Pancreas (tissue), 10 donors: Measurements from ENCODE around the gene ITPR1. TPM values are rescaled to one million over a fixed set of nuclear protein-coding genes. Genes with fewer than 3 reads are reported as not detected.

Experiments
- ATAC-seq, 4 donors: fragments of 200-7000 bp; cut with Tn5 transposase; one replicate each; pipeline versions ENCODE4 v1.8.0 to v1.9.1; 2020; ENCODE audit warnings: mild to moderate bottlenecking in 4 of 4, moderate library complexity in 4 of 4
- DNase-seq, 6 donors: peaks; one replicate each; pipeline ENCODE4 v3.0.0-alpha.2; 2020
- FAIRE-seq: peaks from 2 replicates; lab custom pipeline; 2012; peaks lifted over from hg19 to GRCh38; lab: Jason Lieb, UNC
- H3K27ac ChIP-seq, 4 donors: fragments of 200-600 bp; sonication (generic); 1 replicate in 3 of 4; 2 replicates in 1 of 4; pipeline versions ENCODE4 v1.5.0 to v1.8.0; 2020
- H3K27me3 ChIP-seq, 4 donors: fragments of 200-600 bp; one replicate each; pipeline ENCODE4 v1.8.0; 2021
- H3K36me3 ChIP-seq, 3 donors: fragments of 200-600 bp; sonication (generic) in 1 of 3; one replicate each; pipeline versions ENCODE4 v1.5.0 to v1.8.0; 2020 to 2021
- H3K4me1 ChIP-seq, 3 donors: fragments of 200-600 bp; one replicate each; pipeline ENCODE4 v1.8.0; 2021
- H3K4me3 ChIP-seq, 4 donors: fragments of 200-600 bp; sonication (generic) in 2 of 4; one replicate each; pipeline versions ENCODE4 v1.5.0 to v1.8.0; 2020 to 2021
- H3K9me3 ChIP-seq, 4 donors: fragments of 200-600 bp; one replicate each; pipeline ENCODE4 v1.8.0; 2021
- CTCF ChIP-seq, 4 donors: fragments of 200-600 bp; sonication (generic) in 3 of 4; IDR thresholded peaks; one replicate each; pipeline versions ENCODE4 v1.5.0 to v1.8.0; 2021; ENCODE audit warnings: antibody characterized with exemption in 4 of 4
- WGBS, 2 donors: extraction: QIAGEN DNeasy Blood & Tissue Kit; methylation state at CpG; one replicate each; pipeline ENCODE4 v1.1.7; 2013; 5-methylcytosine and 5-hydroxymethylcytosine counted together
- intact Hi-C, 3 donors: fragments of 100-400 bp; cut with DNase I; formaldehyde crosslinking; loops; one replicate each; pipeline versions ENCODE4 v1.11.1 to v1.14.2; 2022
- polyA plus RNA-seq, 2 donors: library from polyadenylated mRNA; stranded (reverse); fragments of 200-250 nt; gene quantifications; one replicate each; pipeline ENCODE4 v1.2.3, GENCODE V29; 2013
- total RNA-seq, 6 donors: library from RNA; stranded (reverse); fragmentation: NEBNext Ultra II Directional in 4 of 6; extraction: Animal tissue kit (Norgen Biotek cat#: 25700) in 4 of 6; gene quantifications; one replicate each; pipeline versions ENCODE4 v1.2.1 to v1.2.4, GENCODE V29; 2021 to 2023
- donor health status: healthy with polysubstance abuse.
- donor health status: DM: no; HTN: no; CAD: no; lungs with moderate emphysema.
- donor health status: DM: no; HTN: no; CAD: no.
- donor health status: control.
- donor health status: control.
- donor health status: Bipolar disorder and iron deficiency.
- donor health status: DM: yes; HTN: yes; CAD: no.
- donor health status: DM: no; HTN: no; CAD: no.
- donor health status: DM: no; HTN: no; CAD: no.
- donor health status: DM: yes; HTN: yes; CAD: no.

Gene ITPR1
- total and polyA plus RNA-seq, 8 donors, result 4.5 to 19.1 (median 10.1) TPM

GRCh38 chr3:4688411-4688810 lies 195.3 kb downstream of the ITPR1 start:
- intact Hi-C loops, result no loop called here
- Histone ChIP-seq H3K4me1 (peaks cover 4 to 10% (median 6%) of the 10 kb centered on the region in 3 donors), H3K27me3 (no peaks in the 10 kb centered on the region), H3K27ac (no peak overlapping the region), H3K36me3 (peaks cover 0 to 8% (median 2%) of the 10 kb centered on the region in 3 donors), H3K4me3 (no peak overlapping the region), H3K9me3 (no peaks in the 10 kb centered on the region)
- DNase-seq (no peak), FAIRE-seq (no peak), ATAC-seq (no peak)
- TF ChIP-seq CTCF (IDR thresholded peaks at IDR 0.05), result no peak
- 74 to 83% methylated on average over 4 of the region's 4 CpGs for whole genome bisulfite sequencing, 2 donors

- Histone ChIP-seq H3K4me3 (no peak overlapping the region), H3K27me3 (no peaks in the 10 kb centered on the region), H3K36me3 (peaks cover 0 to 8% (median 2%) of the 10 kb centered on the region in 3 donors), H3K27ac (no peak overlapping the region), H3K4me1 (peaks cover 4 to 10% (median 6%) of the 10 kb centered on the region in 3 donors), H3K9me3 (no peaks in the 10 kb centered on the region)
- DNase-seq (no peak), FAIRE-seq (no peak), ATAC-seq (no peak)
- intact Hi-C loops, result no loop called here
- TF ChIP-seq CTCF (IDR thresholded peaks at IDR 0.05), result no peak
Observed at GRCh38 chr3:4689021-4689420, 195.9 kb downstream of the ITPR1 start.

- no peak for TF ChIP-seq CTCF (IDR thresholded peaks at IDR 0.05)
- intact Hi-C loops, result no loop called here
- 93 to 97% methylated on average over 1 of the region's 1 CpG for WGBS, 2 donors
- H3K4me3 ChIP-seq, result no peak overlapping the region
- peaks cover 4 to 10% (median 6%) of the 10 kb centered on the region in 3 donors for H3K4me1 ChIP-seq
- no peak for ATAC-seq
- peaks cover 0 to 5% (median 0%) of the 10 kb centered on the region in 3 donors for H3K36me3 ChIP-seq
- no peaks in the 10 kb centered on the region for H3K27me3 ChIP-seq
- H3K9me3 ChIP-seq, result no peaks in the 10 kb centered on the region
- no peak for FAIRE-seq
- no peak overlapping the region for H3K27ac ChIP-seq
- no peak for DNase-seq
Observed at GRCh38 chr3:4690277-4690676, 197.1 kb downstream of the ITPR1 start.

GRCh38 chr3:4693620-4694019 lies 200.5 kb downstream of the ITPR1 start:
- peaks cover 0 to 5% (median 0%) of the 10 kb centered on the region in 3 donors for H3K36me3 ChIP-seq
- no peak for FAIRE-seq
- no peak for TF ChIP-seq CTCF (IDR thresholded peaks at IDR 0.05)
- DNase-seq, result no peak
- H3K27ac ChIP-seq, result no peak overlapping the region
- no peaks in the 10 kb centered on the region for H3K9me3 ChIP-seq
- H3K4me3 ChIP-seq, result no peak overlapping the region
- intact Hi-C loops, result no loop called here
- H3K4me1 ChIP-seq, result peaks cover 0 to 7% (median 0%) of the 10 kb centered on the region in 3 donors
- H3K27me3 ChIP-seq, result no peaks in the 10 kb centered on the region
- no peak for ATAC-seq
- WGBS, 2 donors, result 81 to 87% methylated on average over 13 of the region's 13 CpGs

GRCh38 chr3:4695846-4696245 lies 202.7 kb downstream of the ITPR1 start:
- DNase-seq, result no peak
- Histone ChIP-seq H3K27me3 (no peaks in the 10 kb centered on the region), H3K4me3 (no peak overlapping the region), H3K27ac (no peak overlapping the region), H3K9me3 (no peaks in the 10 kb centered on the region), H3K4me1 (peaks cover 0 to 7% (median 0%) of the 10 kb centered on the region in 3 donors), H3K36me3 (no peaks in the 10 kb centered on the region)
- WGBS, 2 donors, result 87 to 88% methylated on average over 2 of the region's 2 CpGs
- no peak for FAIRE-seq
- intact Hi-C loops, result no loop called here
- no peak for ATAC-seq
- TF ChIP-seq CTCF (IDR thresholded peaks at IDR 0.05), result no peak
